Ovary (tissue), 9 donors: Measurements from ENCODE around the gene SNX2. TPM values are rescaled to one million over a fixed set of nuclear protein-coding genes. Genes with fewer than 3 reads are reported as not detected.

Experiments
- DNase-seq, 5 donors: peaks; one replicate each; pipeline ENCODE4 v3.0.0-alpha.2; 2019 to 2020
- H3K27ac ChIP-seq, 2 donors: fragments of 200-600 bp; one replicate each; pipeline versions ENCODE4 v1.5.1 to v1.8.0; 2019 to 2022
- H3K27me3 ChIP-seq: fragments of 200-600 bp; one replicate; pipeline ENCODE4 v1.8.0; 2022
- H3K36me3 ChIP-seq: fragments of 200-600 bp; sonication (generic); one replicate; pipeline ENCODE4 v1.5.1; 2019
- H3K4me1 ChIP-seq: one replicate; pipeline ENCODE4 v1.8.1; 2013; ENCODE audit warnings: mild to moderate bottlenecking, moderate library complexity; ENCODE audit not compliant: insufficient read depth
- H3K4me3 ChIP-seq: fragments of 200-600 bp; sonication (generic); one replicate; pipeline ENCODE4 v1.5.1; 2017
- H3K9me3 ChIP-seq, 2 donors: fragments of 200-600 bp in 1 of 2; sonication (generic) in 1 of 2; one replicate each; pipeline versions ENCODE4 v1.5.1 to v1.8.1; 2013 to 2019; ENCODE audit warnings: mild to moderate bottlenecking in 1 of 2, moderate library complexity in 1 of 2
- CTCF ChIP-seq, 3 donors: fragments of 450-650 bp in 2 of 3; fragments of 200-600 bp in 1 of 3; IDR thresholded peaks; one replicate each; pipeline versions ENCODE4 v1.5.1 to v1.8.0; 2016 to 2022; ENCODE audit warnings: antibody characterized with exemption in 3 of 3, mild to moderate bottlenecking in 1 of 3
- EP300 ChIP-seq: sonication (generic); formaldehyde crosslinking; IDR thresholded peaks from one replicate; pipeline ENCODE4 v1.6.1; 2017; ENCODE audit warnings: antibody characterized with exemption
- POLR2A ChIP-seq: fragments of 450-650 bp; IDR thresholded peaks from one replicate; pipeline ENCODE4 v1.6.1; 2017; ENCODE audit warnings: antibody characterized with exemption, mild to moderate bottlenecking, moderate library complexity
- WGBS, 3 donors: extraction: QIAGEN DNeasy Blood & Tissue Kit in 1 of 3; methylation state at CpG; one replicate each; pipeline versions ENCODE4 v1.1.5 to v1.1.7; 2013 to 2017; 5-methylcytosine and 5-hydroxymethylcytosine counted together
- intact Hi-C, 4 donors: fragments of 100-400 bp; cut with DNase I; formaldehyde crosslinking; loops; one replicate each; pipeline versions ENCODE4 v1.11.0 to v1.15.1; 2022 to 2023
- polyA plus RNA-seq, 2 donors: library from polyadenylated mRNA; stranded (reverse); fragments of 200-250 nt in 1 of 2; fragments of 350-450 nt in 1 of 2; fragmentation: Illumina TruSeq in 1 of 2; extraction: RNeasy Lipid Tissue Mini Kit (QIAGEN cat#74804) in 1 of 2; gene quantifications; one replicate each; pipeline ENCODE4 v1.2.3, GENCODE V29; 2013 to 2014
- total RNA-seq, 7 donors: library from RNA; depleted of rRNA in 2 of 7; stranded (reverse); fragments of >200 nt in 2 of 7; fragmentation: NEBNext Ultra II Directional in 3 of 7; extraction: Animal tissue kit (Norgen Biotek cat#: 25700) in 3 of 7; gene quantifications; one replicate each; pipeline versions ENCODE4 v1.1.0 to v1.2.4, GENCODE V29; 2016 to 2023
- donor health status: DM: no; HTN: no; CAD: no; lungs with moderate emphysema.
- donor health status: DM: no; HTN: no; CAD: no.
- donor health status: Bipolar disorder and iron deficiency.
- donor health status: DM: yes; HTN: yes; CAD: no.
- donor health status: DM: no; HTN: no; CAD: no.
- donor health status: DM: yes; HTN: yes; CAD: no.

The SNX2 gene
- total and polyA plus RNA-seq, 9 donors = 40.9 to 91.1 (median 76.5) TPM

GRCh38 chr5:122736086-122736845 lies 38.6 kb upstream of the SNX2 start:
- no peaks in the 10 kb centered on the region for H3K27me3 ChIP-seq
- H3K27ac ChIP-seq = peak overlapping the region in 1 of 2 donors; percentile 30
- TF ChIP-seq EP300 = no peak
- no peak for TF ChIP-seq CTCF (IDR thresholded peaks at IDR 0.05)
- no peak for TF ChIP-seq POLR2A
- H3K36me3 ChIP-seq = no peaks in the 10 kb centered on the region
- intact Hi-C loops = no loop called here
- 46 to 53% (median 51%) methylated on average over 9 of the region's 9 CpGs for WGBS, 3 donors
- no peak overlapping the region for H3K4me3 ChIP-seq
- H3K9me3 ChIP-seq = no peaks in the 10 kb centered on the region
- no peak for DNase-seq
- H3K4me1 ChIP-seq = no peaks in the 10 kb centered on the region

GRCh38 chr5:122738088-122738487 lies 36.8 kb upstream of the SNX2 start:
- TF ChIP-seq CTCF (IDR thresholded peaks at IDR 0.05) (no peak), EP300 (no peak), POLR2A (no peak)
- no peaks in the 10 kb centered on the region for H3K36me3 ChIP-seq
- no peaks in the 10 kb centered on the region for H3K9me3 ChIP-seq
- H3K4me3 ChIP-seq = no peak overlapping the region
- no peak overlapping the region for H3K27ac ChIP-seq
- H3K4me1 ChIP-seq = no peaks in the 10 kb centered on the region
- DNase-seq = no peak
- H3K27me3 ChIP-seq = no peaks in the 10 kb centered on the region
- intact Hi-C loops = no loop called here

- Histone ChIP-seq H3K27ac (no peak overlapping the region), H3K36me3 (no peaks in the 10 kb centered on the region), H3K9me3 (no peaks in the 10 kb centered on the region), H3K4me1 (no peaks in the 10 kb centered on the region), H3K27me3 (no peaks in the 10 kb centered on the region), H3K4me3 (no peak overlapping the region)
- intact Hi-C loops = no loop called here
- TF ChIP-seq CTCF (IDR thresholded peaks at IDR 0.05) (no peak), POLR2A (no peak)
- no peak for DNase-seq
- 74 to 79% (median 77%) methylated on average over 2 of the region's 2 CpGs for WGBS, 3 donors
These were observed 33.2 kb upstream of the SNX2 start for GRCh38 chr5:122741681-122742080.

GRCh38 chr5:122743261-122743660 lies 31.6 kb upstream of the SNX2 start:
- 48 to 58% (median 57%) methylated on average over 3 of the region's 3 CpGs for WGBS, 3 donors
- Histone ChIP-seq H3K4me1 (no peaks in the 10 kb centered on the region), H3K4me3 (no peak overlapping the region), H3K36me3 (no peaks in the 10 kb centered on the region), H3K27me3 (no peaks in the 10 kb centered on the region), H3K9me3 (no peaks in the 10 kb centered on the region), H3K27ac (no peak overlapping the region)
- no peak for DNase-seq
- intact Hi-C loops = no loop called here
- TF ChIP-seq POLR2A (no peak), CTCF (IDR thresholded peaks at IDR 0.05) (no peak), EP300 (no peak)
